Bronchus fibroblast of lung (primary cell): Measurements from ENCODE around the gene PAQR3. TPM values are rescaled to one million over a fixed set of nuclear protein-coding genes. Genes with fewer than 3 reads are reported as not detected.

Source experiments
- total RNA-seq: library from RNA; depleted of rRNA; stranded (reverse); fragments of >200 nt; gene quantifications from 2 replicates; pipeline ENCODE4 v1.2.3, GENCODE V29; 2015

PAQR3 gene
- 12.9 and 17.7 TPM in 2 replicates for total RNA-seq

GRCh38 chr4:78938868-78939666 is at the start of gene PAQR3:
Gene PAQR3, minus strand, starts transcription at chr4:78939438. Its CDS starts 214 bp downstream, at chr4:78939224.

Other genes with a start within 250 kb of the PAQR3 start
- gene BMP2K, start 163.1 kb downstream of the PAQR3 start, total RNA-seq: 18.7 and 22.4 TPM in 2 replicates